ENCODE measurements around the gene FAM181B.
A peak's percentile ranks its signal among the peaks of the same experiment; 100 is the strongest.

GRCh38 chr11:82701847-82702520 lies 31.7 kb downstream of the FAM181B start:
- TF ChIP-seq CTCF (IDR thresholded peaks at IDR 0.05) (peak; percentile 44 to 59 (median 48)), POLR2A (IDR thresholded peaks at IDR 0.05) (no peak)
